A549 (cell line): Measurements from ENCODE around the gene IPO8. TPM values are rescaled to one million over a fixed set of nuclear protein-coding genes. Genes with fewer than 3 reads are reported as not detected.
A peak's percentile ranks its signal among the peaks of the same experiment; 100 is the strongest.

Source experiments
- ATAC-seq, 2 experiments: fragments of 200-7000 bp in 1 of 2; fragments of >200 bp in 1 of 2; cut with Nextera tagmentation in 1 of 2; cut with Tn5 transposase in 1 of 2; 3 replicates each; pipeline versions ENCODE4 v1.8.0 to v1.9.1; 2018 to 2020; ENCODE audit warnings: mild to moderate bottlenecking in 1 of 2, moderate library complexity in 1 of 2
- CTCF ChIA-PET: fragments of 300-600 bp; sonication (Branson Sonifier 250); formaldehyde crosslinking; extraction: SDS; loops from one replicate; lab custom pipeline; 2021; ENCODE audit warnings: antibody characterized with exemption, inconsistent platforms; lab: Yijun Ruan, JAX
- POLR2A ChIA-PET: fragments of 350-600 bp; formaldehyde crosslinking; extraction: SDS; loops from one replicate; lab custom pipeline; 2021; ENCODE audit warnings: antibody characterized with exemption, inconsistent platforms; lab: Yijun Ruan, JAX
- DNase-seq, 2 experiments: peaks; one replicate each; pipeline versions ENCODE4 v3.0.0 to v3.0.0-alpha.2; 2011 to 2016; ENCODE audit warnings: low read depth in 1 of 2, low spot score in 1 of 2
- FAIRE-seq: peaks from 2 replicates; lab custom pipeline; 2011; peaks lifted over from hg19 to GRCh38; lab: Jason Lieb, UNC
- H3K27ac ChIP-seq, 2 experiments: fragments of >200 bp; sonication (Bioruptor Twin); formaldehyde crosslinking; 3 replicates each; pipeline ENCODE4 v1.5.1; 2016 to 2017
- H3K4me1 ChIP-seq: fragments of >200 bp; sonication (Bioruptor Twin); formaldehyde crosslinking; 3 replicates; pipeline ENCODE4 v1.6.1; 2016
- H3K4me2 ChIP-seq: fragments of >200 bp; sonication (Bioruptor Twin); formaldehyde crosslinking; 3 replicates; pipeline ENCODE4 v1.6.1; 2016
- H3K4me3 ChIP-seq: fragments of >200 bp; sonication (Bioruptor Twin); formaldehyde crosslinking; 3 replicates; pipeline ENCODE4 v1.5.1; 2016
- H3K9me3 ChIP-seq: fragments of >200 bp; sonication (Bioruptor Twin); formaldehyde crosslinking; 3 replicates; pipeline ENCODE4 v1.6.1; 2016
- BHLHE40 ChIP-seq: IDR thresholded peaks from 2 replicates; pipeline ENCODE4 v1.6.1; 2012; ENCODE audit warnings: low read depth, low read length, inconsistent platforms
- CBX2 ChIP-seq: fragments of 200-600 bp; sonication (generic); IDR thresholded peaks from 2 replicates; pipeline ENCODE4 v1.6.1; 2016; ENCODE audit warnings: low read depth, mild to moderate bottlenecking, borderline replicate concordance
- CBX8 ChIP-seq: fragments of 200-600 bp; sonication (generic); IDR thresholded peaks from 2 replicates; pipeline ENCODE4 v1.6.1; 2016
- HES2 ChIP-seq: fragments of >200 bp; sonication (Bioruptor Twin); formaldehyde crosslinking; IDR thresholded peaks from 2 replicates; pipeline ENCODE4 v1.6.1; 2016
- HEYL ChIP-seq: fragments of 250-450 bp; sonication (Bioruptor Pico); IDR thresholded peaks from 2 replicates; pipeline ENCODE4 v1.8.0; 2021; ENCODE audit warnings: mild to moderate bottlenecking, moderate library complexity
- HMGXB4 ChIP-seq: fragments of 250-450 bp; sonication (Bioruptor Pico); IDR thresholded peaks from 2 replicates; pipeline ENCODE4 v1.5.0; 2021; ENCODE audit warnings: mild to moderate bottlenecking, moderate library complexity, borderline replicate concordance
- MAFK ChIP-seq: fragments of 450-650 bp; IDR thresholded peaks from 2 replicates; pipeline ENCODE4 v1.6.1; 2014; ENCODE audit not compliant: partially characterized antibody
- MAZ ChIP-seq: fragments of 150-350 bp; IDR thresholded peaks from 2 replicates; pipeline ENCODE4 v1.6.1; 2014; ENCODE audit warnings: antibody characterized with exemption, low read depth, low read length, borderline replicate concordance
- NR3C1 ChIP-seq: fragments of >200 bp; sonication (Bioruptor Twin); formaldehyde crosslinking; IDR thresholded peaks from 3 replicates; pipeline ENCODE4 v1.6.1; 2017
- RAD21 ChIP-seq, 2 experiments: fragments of >200 bp in 1 of 2; sonication (Bioruptor Twin) in 1 of 2; formaldehyde crosslinking in 1 of 2; IDR thresholded peaks in 1 of 2; conservative IDR thresholded peaks in 1 of 2; 2 replicates in 1 of 2; 3 replicates in 1 of 2; pipeline ENCODE4 v1.6.1; 2012 to 2018; ENCODE audit warnings: inconsistent platforms in 1 of 2
- RARB ChIP-seq: fragments of 250-450 bp; sonication (Bioruptor Pico); IDR thresholded peaks from 2 replicates; pipeline ENCODE4 v1.8.0; 2021; ENCODE audit warnings: mild to moderate bottlenecking, moderate library complexity
- RFX5 ChIP-seq: fragments of 450-650 bp; IDR thresholded peaks from 2 replicates; pipeline ENCODE4 v1.7.1; 2014; ENCODE audit warnings: antibody characterized with exemption, mild to moderate bottlenecking, moderate library complexity
- TP53 ChIP-seq: fragments of 250-450 bp; sonication (Bioruptor Pico); IDR thresholded peaks from 2 replicates; pipeline ENCODE4 v1.5.0; 2021; ENCODE audit warnings: mild to moderate bottlenecking, moderate library complexity
- WGBS: methylation state at CpG from one replicate; pipeline ENCODE4 v1.1.6; 2017; ENCODE audit errors: missing lambda C conversion rate; 5-methylcytosine and 5-hydroxymethylcytosine counted together
- polyA plus RNA-seq, 4 experiments: library from polyadenylated mRNA; depleted of rRNA in 3 of 4; stranded (reverse); fragments of >200 nt; fragmentation: RNase III in 1 of 4; extraction: RNeasy Plus Mini Kit Qiagen cat#74134 plus additional on column Dnase treatment in 1 of 4; gene quantifications; 2 replicates in 3 of 4; 3 replicates in 1 of 4; pipeline ENCODE4 v1.2.3, GENCODE V29; 2011 to 2017
- TF ChIP-seq, protein P1 (sequence below): IDR thresholded peaks from 2 replicates; pipeline ENCODE4 v1.6.1; 2012

IPO8 gene
- polyA plus RNA-seq, 2 of the 4 experiments (the other 2 are of a cell fraction) = 23.1 to 31.8 TPM

DNA sequence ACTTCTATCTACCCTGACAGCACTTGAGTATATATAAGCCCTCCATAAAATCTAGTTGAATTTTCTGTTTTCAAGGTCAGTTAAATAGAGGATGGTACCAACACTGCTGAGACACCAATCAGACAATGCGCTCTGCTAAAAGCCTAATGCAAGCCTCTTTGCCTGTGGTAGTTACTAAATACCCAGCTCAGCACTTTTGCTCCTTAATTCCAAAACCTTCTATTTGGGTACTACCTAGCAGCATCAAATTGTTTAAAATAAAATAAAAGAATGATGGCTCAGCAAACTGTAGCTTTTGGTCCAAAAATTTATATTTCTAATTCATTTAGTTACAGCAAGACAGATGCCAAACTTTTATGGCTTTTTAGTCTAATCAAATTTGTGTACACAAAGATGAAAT, 107.9 kb downstream of the IPO8 start:
- CTCF ChIA-PET = interaction anchor here (0.7 to 1.5 kb wide), 3 partner anchors 12 to 398 kb away, joined by 3 read pairs; no protein-coding TSS in a partner anchor
- no peak overlapping the region for H3K4me2 ChIP-seq
- H3K4me1 ChIP-seq = no peaks in the 10 kb centered on the region
- TF ChIP-seq, protein P1, sequence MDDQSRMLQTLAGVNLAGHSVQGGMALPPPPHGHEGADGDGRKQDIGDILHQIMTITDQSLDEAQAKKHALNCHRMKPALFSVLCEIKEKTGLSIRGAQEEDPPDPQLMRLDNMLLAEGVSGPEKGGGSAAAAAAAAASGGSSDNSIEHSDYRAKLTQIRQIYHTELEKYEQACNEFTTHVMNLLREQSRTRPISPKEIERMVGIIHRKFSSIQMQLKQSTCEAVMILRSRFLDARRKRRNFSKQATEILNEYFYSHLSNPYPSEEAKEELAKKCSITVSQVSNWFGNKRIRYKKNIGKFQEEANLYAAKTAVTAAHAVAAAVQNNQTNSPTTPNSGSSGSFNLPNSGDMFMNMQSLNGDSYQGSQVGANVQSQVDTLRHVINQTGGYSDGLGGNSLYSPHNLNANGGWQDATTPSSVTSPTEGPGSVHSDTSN = no peak
- TF ChIP-seq MAFK (peak; percentile 71), HMGXB4 (CRISPR knock-in tag) (no peak), TP53 (CRISPR knock-in tag) (no peak), HES2 (no peak)
- TF ChIP-seq, all 56 proteins: peak for 1
- 70% methylated on average over 1 of the region's 1 CpG for WGBS
- no peaks in the 10 kb centered on the region for H3K9me3 ChIP-seq
- POLR2A ChIA-PET = no interaction called here
- H3K27ac ChIP-seq = no peak overlapping the region
- no peak for DNase-seq
- no peak for ATAC-seq
- no peak for FAIRE-seq
- no peak overlapping the region for H3K4me3 ChIP-seq

GRCh38 chr12:30585877-30586276, 109.8 kb downstream of the IPO8 start:
- ChIA-PET CTCF (no interaction called here), POLR2A (no interaction called here)
- ATAC-seq (no peak), DNase-seq (no peak), FAIRE-seq (no peak)
- H3K4me3 ChIP-seq = no peak overlapping the region
- H3K4me1 ChIP-seq = no peaks in the 10 kb centered on the region
- no peak overlapping the region for H3K27ac ChIP-seq
- no peaks in the 10 kb centered on the region for H3K9me3 ChIP-seq
- H3K4me2 ChIP-seq = no peak overlapping the region
- TF ChIP-seq BHLHE40 (no peak), CBX8 (no peak), RAD21 (conservative IDR thresholded peaks at IDR 0.05 in 1 of 2, IDR thresholded peaks at IDR 0.05 in 1 of 2) (no peak), CBX2 (no peak), RFX5 (no peak)
- TF ChIP-seq, protein P1 = no peak
- WGBS = 25% methylated on average over 2 of the region's 2 CpGs

DNA sequence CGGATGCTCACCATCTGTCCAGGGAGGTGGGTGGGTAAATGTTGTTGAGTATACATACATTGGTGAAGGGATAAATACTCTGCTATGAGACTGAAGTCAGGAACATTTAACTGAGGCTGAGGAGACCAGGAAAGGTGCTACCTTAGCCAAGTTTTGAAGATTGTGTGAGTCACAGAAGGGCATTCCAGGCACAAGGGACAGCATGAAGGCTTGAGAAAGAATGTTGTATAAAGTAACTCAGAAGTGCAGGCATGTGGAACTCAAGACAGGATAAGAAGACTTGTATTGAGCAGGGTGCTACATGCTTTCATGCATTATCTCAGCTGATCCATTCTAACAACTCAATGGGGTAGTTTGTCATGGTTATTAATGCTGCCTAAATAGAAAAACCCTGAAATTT, 112.7 kb downstream of the IPO8 start:
- Histone ChIP-seq H3K9me3 (no peaks in the 10 kb centered on the region), H3K27ac (no peak overlapping the region), H3K4me1 (no peaks in the 10 kb centered on the region), H3K4me3 (no peak overlapping the region), H3K4me2 (no peak overlapping the region)
- TF ChIP-seq RARB (CRISPR knock-in tag) (no peak), MAZ (no peak), NR3C1 (no peak), HEYL (CRISPR knock-in tag) (no peak), RFX5 (no peak)
- TF ChIP-seq, protein P1 = no peak
- ATAC-seq (no peak), FAIRE-seq (no peak), DNase-seq (no peak)
- CTCF ChIA-PET = no interaction called here
- POLR2A ChIA-PET = no interaction called here
- WGBS = 57% methylated on average over 1 of the region's 1 CpG
